ENCODE results near the gene OSTM1.

GRCh38 chr6:108080010-108080780 lies 5.7 kb upstream of the OSTM1 start:
- TF ChIP-seq CTCF (conservative IDR thresholded peaks at IDR 0.05; ENCODE audit: low read length) (no peak), EZH2phosphoT487 (IDR thresholded peaks at IDR 0.05; ENCODE audit: borderline replicate concordance, low read depth, low read length) (no peak)
